ENCODE data around the gene PREP. TPM values are rescaled to one million over a fixed set of nuclear protein-coding genes. Genes with fewer than 3 reads are reported as not detected.

The PREP gene
- total RNA-seq, 1 donor from 2014 or later: 55.4 TPM

GRCh38 chr6:105317607-105318533, 85.0 kb downstream of the PREP start:
- no peak overlapping the region for H2AFZ ChIP-seq (ENCODE audit: low read depth, low read length)
- peaks cover 4% of the 10 kb centered on the region for H4K20me1 ChIP-seq (ENCODE audit: insufficient read depth, low read length)
- H3K4me2 ChIP-seq (ENCODE audit: low read length): peak overlapping the region; percentile 32
- no peak overlapping the region for H3K9ac ChIP-seq (ENCODE audit: low read length)
- no peak overlapping the region for H3K27ac ChIP-seq (ENCODE audit: low read depth, low read length)
- DNase-seq (ENCODE audit: low read depth): no peak
- H3K27ac Mint-ChIP-seq (ENCODE audit: unreplicated experiment): no peak overlapping the region
- peak; percentile 5 for FAIRE-seq
- H3K79me2 ChIP-seq (ENCODE audit: insufficient read depth, low read length): no peaks in the 10 kb centered on the region
- H3K4me1 Mint-ChIP-seq (ENCODE audit: low read depth, unreplicated experiment): peaks cover 14% of the 10 kb centered on the region
- H3K9me3 ChIP-seq (ENCODE audit: insufficient read depth, low read depth, low read length): no peaks in the 10 kb centered on the region
- H3K4me3 Mint-ChIP-seq (ENCODE audit: unreplicated experiment): no peak overlapping the region
- H3K4me1 ChIP-seq (ENCODE audit: insufficient read depth, low read length): peaks cover 16% of the 10 kb centered on the region
- no peaks in the 10 kb centered on the region for H3K9me3 Mint-ChIP-seq (ENCODE audit: unreplicated experiment)
- H3K4me3 ChIP-seq (ENCODE audit: insufficient read depth, low read depth, low read length): no peak overlapping the region
- no peak for TF ChIP-seq EZH2 (IDR thresholded peaks at IDR 0.05; ENCODE audit: insufficient read depth, low read length)
- TF ChIP-seq CTCF (IDR thresholded peaks at IDR 0.05; ENCODE audit: insufficient read depth, low read depth, low read length): peak; percentile 35
- no peaks in the 10 kb centered on the region for H3K27me3 Mint-ChIP-seq (ENCODE audit: low read depth, unreplicated experiment)
- H3K27me3 ChIP-seq (ENCODE audit: insufficient read depth, low read length): no peaks in the 10 kb centered on the region
- peaks cover 4% of the 10 kb centered on the region for H3K36me3 ChIP-seq (ENCODE audit: insufficient read depth, low read length)
- peaks cover 11% of the 10 kb centered on the region for H3K36me3 Mint-ChIP-seq (ENCODE audit: low read depth, unreplicated experiment)

GRCh38 chr6:105313211-105313610, 89.7 kb downstream of the PREP start:
- no peak overlapping the region for H3K4me3 Mint-ChIP-seq (ENCODE audit: unreplicated experiment)
- peaks cover 10% of the 10 kb centered on the region for H4K20me1 ChIP-seq (ENCODE audit: insufficient read depth, low read length)
- no peak overlapping the region for H2AFZ ChIP-seq (ENCODE audit: low read depth, low read length)
- H3K36me3 Mint-ChIP-seq (ENCODE audit: low read depth, unreplicated experiment): peaks cover 4% of the 10 kb centered on the region
- H3K79me2 ChIP-seq (ENCODE audit: insufficient read depth, low read length): no peaks in the 10 kb centered on the region
- H3K9me3 Mint-ChIP-seq (ENCODE audit: unreplicated experiment): no peaks in the 10 kb centered on the region
- H3K4me1 Mint-ChIP-seq (ENCODE audit: low read depth, unreplicated experiment): peaks cover 4% of the 10 kb centered on the region
- H3K9me3 ChIP-seq (ENCODE audit: insufficient read depth, low read depth, low read length): no peaks in the 10 kb centered on the region
- TF ChIP-seq EZH2 (IDR thresholded peaks at IDR 0.05; ENCODE audit: insufficient read depth, low read length): no peak
- no peak for TF ChIP-seq CTCF (IDR thresholded peaks at IDR 0.05; ENCODE audit: insufficient read depth, low read depth, low read length)
- peaks cover 3% of the 10 kb centered on the region for H3K4me1 ChIP-seq (ENCODE audit: insufficient read depth, low read length)
- DNase-seq (ENCODE audit: low read depth): no peak
- no peak overlapping the region for H3K9ac ChIP-seq (ENCODE audit: low read length)
- no peak for FAIRE-seq
- H3K36me3 ChIP-seq (ENCODE audit: insufficient read depth, low read length): no peaks in the 10 kb centered on the region
- H3K27me3 Mint-ChIP-seq (ENCODE audit: low read depth, unreplicated experiment): no peaks in the 10 kb centered on the region
- no peak overlapping the region for H3K27ac ChIP-seq (ENCODE audit: low read depth, low read length)
- H3K27ac Mint-ChIP-seq (ENCODE audit: unreplicated experiment): no peak overlapping the region
- H3K4me3 ChIP-seq (ENCODE audit: insufficient read depth, low read depth, low read length): no peak overlapping the region
- H3K27me3 ChIP-seq (ENCODE audit: insufficient read depth, low read length): no peaks in the 10 kb centered on the region
- H3K4me2 ChIP-seq (ENCODE audit: low read length): no peak overlapping the region

GRCh38 chr6:105310947-105311346, 91.9 kb downstream of the PREP start:
- Mint-ChIP-seq H3K4me1 (ENCODE audit: low read depth, unreplicated experiment) (no peaks in the 10 kb centered on the region), H3K36me3 (ENCODE audit: low read depth, unreplicated experiment) (peaks cover 8% of the 10 kb centered on the region), H3K4me3 (ENCODE audit: unreplicated experiment) (no peak overlapping the region), H3K9me3 (ENCODE audit: unreplicated experiment) (no peaks in the 10 kb centered on the region), H3K27ac (ENCODE audit: unreplicated experiment) (no peak overlapping the region), H3K27me3 (ENCODE audit: low read depth, unreplicated experiment) (no peaks in the 10 kb centered on the region)
- H4K20me1 ChIP-seq (ENCODE audit: insufficient read depth, low read length): peaks cover 10% of the 10 kb centered on the region
- no peak overlapping the region for H3K4me3 ChIP-seq (ENCODE audit: insufficient read depth, low read depth, low read length)
- H3K9ac ChIP-seq (ENCODE audit: low read length): no peak overlapping the region
- FAIRE-seq (no peak), DNase-seq (ENCODE audit: low read depth) (no peak)
- no peaks in the 10 kb centered on the region for H3K27me3 ChIP-seq (ENCODE audit: insufficient read depth, low read length)
- no peaks in the 10 kb centered on the region for H3K9me3 ChIP-seq (ENCODE audit: insufficient read depth, low read depth, low read length)
- H3K79me2 ChIP-seq (ENCODE audit: insufficient read depth, low read length): no peaks in the 10 kb centered on the region
- no peaks in the 10 kb centered on the region for H3K36me3 ChIP-seq (ENCODE audit: insufficient read depth, low read length)
- H3K4me2 ChIP-seq (ENCODE audit: low read length): no peak overlapping the region
- no peaks in the 10 kb centered on the region for H3K4me1 ChIP-seq (ENCODE audit: insufficient read depth, low read length)
- TF ChIP-seq EZH2 (IDR thresholded peaks at IDR 0.05; ENCODE audit: insufficient read depth, low read length) (no peak), CTCF (IDR thresholded peaks at IDR 0.05; ENCODE audit: insufficient read depth, low read depth, low read length) (no peak)
- H2AFZ ChIP-seq (ENCODE audit: low read depth, low read length): no peak overlapping the region
- H3K27ac ChIP-seq (ENCODE audit: low read depth, low read length): no peak overlapping the region

Measured in astrocyte (in vitro differentiated cells and primary cell).